Breast epithelium (tissue), 3 donors: ENCODE measurements around the gene CNTNAP5.

Experiments
- POLR2A ChIP-seq: fragments of 450-650 bp; IDR thresholded peaks from one replicate; pipeline ENCODE4 v1.6.1; 2016; ENCODE audit warnings: antibody characterized with exemption, mild to moderate bottlenecking, moderate library complexity
- POLR2AphosphoS5 ChIP-seq, 3 donors: sonication (generic); formaldehyde crosslinking; IDR thresholded peaks; one replicate each; pipeline ENCODE4 v1.6.1; 2017; ENCODE audit warnings: antibody characterized with exemption in 3 of 3
- TF ChIP-seq, protein P1 (sequence below), 3 donors: fragments of 450-650 bp; IDR thresholded peaks; one replicate each; pipeline ENCODE4 v1.5.1; 2016 to 2017; ENCODE audit warnings: antibody characterized with exemption in 3 of 3, mild to moderate bottlenecking in 3 of 3, moderate library complexity in 3 of 3

DNA sequence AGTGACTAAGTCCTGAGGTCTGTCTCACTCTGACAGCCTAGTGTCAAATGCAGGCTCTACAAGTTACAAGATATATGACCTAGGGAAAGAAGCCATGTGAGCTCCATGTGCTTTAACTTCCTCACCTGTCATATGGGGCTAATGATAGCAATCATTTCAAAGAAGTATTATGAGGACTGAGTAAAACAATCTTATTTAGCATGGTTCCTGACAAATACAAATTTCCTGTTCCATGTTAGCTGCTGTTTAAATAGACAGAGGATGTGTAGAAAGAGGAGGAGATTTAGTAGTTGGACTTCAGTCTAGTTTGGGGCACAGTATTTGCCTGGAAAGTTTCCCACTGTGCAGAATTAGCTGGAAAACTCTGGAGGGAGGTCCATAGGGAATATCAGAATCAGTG lies 545.8 kb downstream of the CNTNAP5 start:
- TF ChIP-seq, protein P1, sequence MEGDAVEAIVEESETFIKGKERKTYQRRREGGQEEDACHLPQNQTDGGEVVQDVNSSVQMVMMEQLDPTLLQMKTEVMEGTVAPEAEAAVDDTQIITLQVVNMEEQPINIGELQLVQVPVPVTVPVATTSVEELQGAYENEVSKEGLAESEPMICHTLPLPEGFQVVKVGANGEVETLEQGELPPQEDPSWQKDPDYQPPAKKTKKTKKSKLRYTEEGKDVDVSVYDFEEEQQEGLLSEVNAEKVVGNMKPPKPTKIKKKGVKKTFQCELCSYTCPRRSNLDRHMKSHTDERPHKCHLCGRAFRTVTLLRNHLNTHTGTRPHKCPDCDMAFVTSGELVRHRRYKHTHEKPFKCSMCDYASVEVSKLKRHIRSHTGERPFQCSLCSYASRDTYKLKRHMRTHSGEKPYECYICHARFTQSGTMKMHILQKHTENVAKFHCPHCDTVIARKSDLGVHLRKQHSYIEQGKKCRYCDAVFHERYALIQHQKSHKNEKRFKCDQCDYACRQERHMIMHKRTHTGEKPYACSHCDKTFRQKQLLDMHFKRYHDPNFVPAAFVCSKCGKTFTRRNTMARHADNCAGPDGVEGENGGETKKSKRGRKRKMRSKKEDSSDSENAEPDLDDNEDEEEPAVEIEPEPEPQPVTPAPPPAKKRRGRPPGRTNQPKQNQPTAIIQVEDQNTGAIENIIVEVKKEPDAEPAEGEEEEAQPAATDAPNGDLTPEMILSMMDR (IDR thresholded peaks at IDR 0.05), result no peak
- TF ChIP-seq POLR2A, result no peak
- TF ChIP-seq POLR2AphosphoS5 (IDR thresholded peaks at IDR 0.05), result no peak
